ENCODE measurements around the gene COPS3.

COPS3 gene

GRCh38 chr17:17228521-17229279 lies 52.3 kb downstream of the COPS3 start:
- no peak for TF ChIP-seq TCF12 (IDR thresholded peaks at IDR 0.05; ENCODE audit: low read depth)
- TF ChIP-seq EP300 (IDR thresholded peaks at IDR 0.05; ENCODE audit: borderline replicate concordance): no peak
- no peak for TF ChIP-seq CREB1 (IDR thresholded peaks at IDR 0.05; ENCODE audit: low read depth)
- no peak for TF ChIP-seq MAX (IDR thresholded peaks at IDR 0.05)
- TF ChIP-seq YY1 (IDR thresholded peaks at IDR 0.05; ENCODE audit: low read depth): no peak
- TF ChIP-seq RAD21 (IDR thresholded peaks at IDR 0.05; ENCODE audit: low read depth): no peak
- no peak for TF ChIP-seq TAF1 (IDR thresholded peaks at IDR 0.05; ENCODE audit: low read depth)

DNA sequence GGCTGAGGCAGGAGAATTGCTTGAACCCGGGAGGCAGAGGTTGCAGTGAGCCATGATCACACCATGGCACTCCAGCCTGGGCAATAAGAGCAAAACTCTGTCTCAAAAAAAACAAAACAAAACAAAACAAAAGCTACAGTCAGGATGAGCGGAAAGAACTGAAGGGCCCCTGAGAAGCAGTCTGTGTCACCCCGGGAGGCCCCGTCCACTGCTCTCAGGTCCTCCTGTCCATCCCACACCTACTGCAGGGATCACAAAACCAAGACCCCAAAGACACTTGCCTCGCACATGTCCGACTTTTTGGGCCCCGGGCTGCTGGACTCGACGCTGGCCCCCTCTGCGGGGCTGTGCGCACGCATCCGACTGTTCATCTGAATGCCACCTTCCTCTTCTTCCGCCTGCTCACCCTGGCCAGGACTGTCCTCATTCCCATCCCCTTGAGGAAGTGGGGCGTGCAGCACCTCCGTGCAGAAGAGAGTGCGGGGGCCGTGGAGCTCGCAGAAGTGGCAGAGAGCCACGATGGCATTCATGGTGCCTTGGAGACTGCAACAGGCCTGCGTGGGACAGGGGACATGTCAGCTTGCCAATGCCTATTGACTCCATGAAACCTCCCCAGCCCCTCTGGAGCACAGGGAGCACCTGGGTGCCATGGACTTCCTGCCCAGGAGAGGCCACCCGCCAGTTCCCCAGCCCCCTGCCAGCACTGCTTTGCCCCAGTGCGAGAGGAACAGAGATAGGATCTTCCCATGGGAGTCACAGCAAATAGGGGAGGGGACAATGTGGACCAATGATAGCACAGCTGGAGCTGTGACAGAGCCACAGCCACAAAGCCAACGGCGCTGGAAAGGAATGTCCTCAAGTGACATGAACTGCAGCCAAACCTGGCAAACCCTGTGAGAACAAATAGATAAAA lies 53.2 kb downstream of the COPS3 start:
- TF ChIP-seq TEAD4 (IDR thresholded peaks at IDR 0.05) (no peak), TCF12 (IDR thresholded peaks at IDR 0.05; ENCODE audit: low read depth) (no peak), MAX (IDR thresholded peaks at IDR 0.05) (no peak), RAD21 (IDR thresholded peaks at IDR 0.05; ENCODE audit: low read depth) (no peak), CREB1 (IDR thresholded peaks at IDR 0.05; ENCODE audit: low read depth) (no peak), EGR1 (IDR thresholded peaks at IDR 0.05) (no peak), REST (IDR thresholded peaks at IDR 0.05; ENCODE audit: low read depth) (no peak), EP300 (IDR thresholded peaks at IDR 0.05; ENCODE audit: borderline replicate concordance) (no peak), YY1 (IDR thresholded peaks at IDR 0.05; ENCODE audit: low read depth) (no peak), ZBTB7A (IDR thresholded peaks at IDR 0.05; ENCODE audit: low read depth) (no peak)
- TF ChIP-seq, protein P1, sequence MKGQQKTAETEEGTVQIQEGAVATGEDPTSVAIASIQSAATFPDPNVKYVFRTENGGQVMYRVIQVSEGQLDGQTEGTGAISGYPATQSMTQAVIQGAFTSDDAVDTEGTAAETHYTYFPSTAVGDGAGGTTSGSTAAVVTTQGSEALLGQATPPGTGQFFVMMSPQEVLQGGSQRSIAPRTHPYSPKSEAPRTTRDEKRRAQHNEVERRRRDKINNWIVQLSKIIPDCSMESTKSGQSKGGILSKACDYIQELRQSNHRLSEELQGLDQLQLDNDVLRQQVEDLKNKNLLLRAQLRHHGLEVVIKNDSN (IDR thresholded peaks at IDR 0.05): no peak

DNA sequence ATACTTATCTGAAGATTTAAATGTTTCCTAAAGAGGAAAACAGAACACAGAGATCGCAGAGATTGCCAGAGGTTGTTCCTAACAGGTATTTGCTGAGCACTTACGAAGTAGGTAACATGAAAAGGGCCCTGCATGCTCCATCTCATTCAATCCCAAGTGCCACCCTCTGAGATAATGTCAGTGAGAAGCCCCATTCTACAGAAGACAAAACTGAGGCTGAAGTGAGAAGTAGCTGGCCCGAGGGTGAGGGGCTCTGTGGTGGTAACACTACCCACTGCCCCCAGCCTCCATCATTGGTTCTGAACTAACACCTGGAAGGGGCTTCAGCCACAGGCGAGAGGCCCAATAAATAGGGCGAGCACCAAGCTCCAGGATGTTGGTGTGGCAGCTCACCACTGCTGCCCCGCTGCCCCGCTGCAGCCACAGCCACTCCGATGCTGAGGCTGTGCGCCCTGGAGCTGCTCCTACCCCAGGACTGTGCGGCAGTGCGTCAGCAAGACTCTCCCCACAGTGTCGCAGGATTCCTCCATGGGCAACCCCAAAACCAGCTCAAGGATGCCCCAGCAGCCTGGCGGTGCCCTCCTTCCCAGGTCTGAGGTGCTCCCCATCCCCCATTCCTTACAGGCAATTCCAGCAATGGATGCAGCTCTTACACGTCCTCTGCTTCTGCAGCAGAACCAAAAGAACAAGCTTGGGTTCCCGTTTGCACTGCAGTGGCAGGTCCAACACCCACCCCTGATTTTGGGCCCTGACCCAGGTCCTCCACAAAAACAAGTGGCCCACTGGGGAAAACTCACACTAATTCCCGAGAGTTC lies 54.4 kb downstream of the COPS3 start:
- TF ChIP-seq TEAD4 (IDR thresholded peaks at IDR 0.05) (no peak), TCF12 (IDR thresholded peaks at IDR 0.05; ENCODE audit: low read depth) (no peak), CREB1 (IDR thresholded peaks at IDR 0.05; ENCODE audit: low read depth) (no peak)

GRCh38 chr17:17225901-17226300 lies 55.1 kb downstream of the COPS3 start:
- TF ChIP-seq TCF12 (IDR thresholded peaks at IDR 0.05; ENCODE audit: low read depth): no peak
- no peak for TF ChIP-seq YY1 (IDR thresholded peaks at IDR 0.05; ENCODE audit: low read depth)
- TF ChIP-seq, protein P1 (IDR thresholded peaks at IDR 0.05): no peak
- no peak for TF ChIP-seq TAF1 (IDR thresholded peaks at IDR 0.05; ENCODE audit: low read depth)
- no peak for TF ChIP-seq ZBTB7A (IDR thresholded peaks at IDR 0.05; ENCODE audit: low read depth)
- TF ChIP-seq EGR1 (IDR thresholded peaks at IDR 0.05): no peak
- TF ChIP-seq MAX (IDR thresholded peaks at IDR 0.05): no peak
- TF ChIP-seq TEAD4 (IDR thresholded peaks at IDR 0.05): no peak
- TF ChIP-seq EP300 (IDR thresholded peaks at IDR 0.05; ENCODE audit: borderline replicate concordance): no peak
- TF ChIP-seq REST (IDR thresholded peaks at IDR 0.05; ENCODE audit: low read depth): no peak
- no peak for TF ChIP-seq NFIC (IDR thresholded peaks at IDR 0.05)
- no peak for TF ChIP-seq RAD21 (IDR thresholded peaks at IDR 0.05; ENCODE audit: low read depth)
- TF ChIP-seq CEBPB (IDR thresholded peaks at IDR 0.05): no peak
- no peak for TF ChIP-seq FOXM1 (IDR thresholded peaks at IDR 0.05; ENCODE audit: borderline replicate concordance, low read depth)
- no peak for TF ChIP-seq CREB1 (IDR thresholded peaks at IDR 0.05; ENCODE audit: low read depth)
